NCI-H2171 (cell line): ENCODE measurements around the gene CPED1.

Experiments used
- DNase-seq: peaks from one replicate; lab custom pipeline; 2025; lab: John Stamatoyannopoulos, UW

The CPED1 gene

GRCh38 chr7:121151774-121152221 is 163.3 kb downstream of the CPED1 start:
- no peak for DNase-seq

GRCh38 chr7:121153411-121153810 is 164.9 kb downstream of the CPED1 start:
- DNase-seq = no peak

GRCh38 chr7:121153995-121154394 is 165.5 kb downstream of the CPED1 start:
- no peak for DNase-seq

- no peak for DNase-seq
Measured at GRCh38 chr7:121156825-121157224, 168.3 kb downstream of the CPED1 start.

- DNase-seq = no peak
Measured at GRCh38 chr7:121157341-121157751, 168.8 kb downstream of the CPED1 start.

GRCh38 chr7:121157885-121158590 is 169.5 kb downstream of the CPED1 start:
- no peak for DNase-seq

- DNase-seq = no peak
Measured at GRCh38 chr7:121158665-121159064, 170.2 kb downstream of the CPED1 start.

GRCh38 chr7:121159553-121159952 is 171.0 kb downstream of the CPED1 start:
- DNase-seq = no peak

- no peak for DNase-seq
Measured at GRCh38 chr7:121160150-121161008, 171.9 kb downstream of the CPED1 start.

GRCh38 chr7:121163699-121164098 is 175.2 kb downstream of the CPED1 start:
- no peak for DNase-seq

GRCh38 chr7:121164247-121164646 is 175.7 kb downstream of the CPED1 start:
- no peak for DNase-seq

GRCh38 chr7:121166916-121167315 is 178.4 kb downstream of the CPED1 start:
- no peak for DNase-seq

- no peak for DNase-seq
Measured at GRCh38 chr7:121167971-121168370, 179.5 kb downstream of the CPED1 start.

- no peak for DNase-seq
Measured at GRCh38 chr7:121169469-121169868, 181.0 kb downstream of the CPED1 start.

- DNase-seq = no peak
Measured at GRCh38 chr7:121172484-121172883, 184.0 kb downstream of the CPED1 start.

- no peak for DNase-seq
Measured at GRCh38 chr7:121175826-121176225, 187.3 kb downstream of the CPED1 start.

- DNase-seq = no peak
Measured at GRCh38 chr7:121178452-121178851, 189.9 kb downstream of the CPED1 start.

- no peak for DNase-seq
Measured at GRCh38 chr7:121178869-121179497, 190.5 kb downstream of the CPED1 start.

GRCh38 chr7:121180436-121181063 is 192.0 kb downstream of the CPED1 start:
- no peak for DNase-seq

- no peak for DNase-seq
Measured at GRCh38 chr7:121181357-121181756, 192.8 kb downstream of the CPED1 start.

- DNase-seq = no peak
Measured at GRCh38 chr7:121182281-121182680, 193.8 kb downstream of the CPED1 start.

GRCh38 chr7:121182902-121183301 is 194.4 kb downstream of the CPED1 start:
- no peak for DNase-seq
